PC-9 (cell line): ENCODE data around the gene TMEM163. TPM values are rescaled to one million over a fixed set of nuclear protein-coding genes. Genes with fewer than 3 reads are reported as not detected.
"Not testable (repeated sequence)": the region's sequence is repeated elsewhere in the genome, so short reads cannot be mapped to it uniquely, and the experiment has no call there.

ENCODE experiments used
- BruUV-seq: library from RNA; stranded (reverse); fragments of 400-500 nt; replicated peaks from 2 replicates; lab custom pipeline; 2021; lab: Mats Ljungman, UMichigan
- CTCF ChIA-PET: fragments of 300-600 bp; sonication (Branson Sonifier 250); formaldehyde crosslinking; loops from one replicate; lab custom pipeline; 2022; ENCODE audit warnings: antibody characterized with exemption; lab: Charles Lee
- POLR2A ChIA-PET: fragments of 300-600 bp; sonication (Branson Sonifier 250); formaldehyde crosslinking; loops from one replicate; lab custom pipeline; 2022; ENCODE audit warnings: antibody characterized with exemption; ENCODE audit not compliant: unreplicated experiment; lab: Charles Lee
- DNase-seq, 2 experiments: peaks; one replicate each; pipeline versions ENCODE4 v3.0.0 to v3.0.0-alpha.2; 2015 to 2022; ENCODE audit warnings: mixed read lengths in 1 of 2
- H2AFZ ChIP-seq: fragments of 200-600 bp; sonication (generic); 2 replicates; pipeline ENCODE4 v1.8.1; 2017; ENCODE audit warnings: antibody characterized with exemption
- H3F3A ChIP-seq: fragments of 200-600 bp; sonication (generic); 2 replicates; pipeline ENCODE4 v1.8.1; 2017; ENCODE audit warnings: antibody characterized with exemption, mild to moderate bottlenecking, low read depth; ENCODE audit not compliant: insufficient read depth
- H3K27ac ChIP-seq: fragments of 200-600 bp; sonication (generic); 2 replicates; pipeline ENCODE4 v1.6.1; 2016; ENCODE audit warnings: mixed run types
- H3K27me3 ChIP-seq: fragments of 200-600 bp; sonication (generic); 2 replicates; pipeline ENCODE4 v1.6.1; 2016; ENCODE audit warnings: low read depth, mixed run types; ENCODE audit not compliant: insufficient read depth
- H3K36me3 ChIP-seq: fragments of 200-600 bp; sonication (generic); 2 replicates; pipeline ENCODE4 v1.6.1; 2016; ENCODE audit warnings: low read depth, mixed run types
- H3K4me1 ChIP-seq: fragments of 200-600 bp; sonication (generic); replicated peaks from 2 replicates; pipeline ENCODE4 v1.6.1; 2016; ENCODE audit warnings: mixed run types; ENCODE audit not compliant: insufficient read depth
- H3K4me2 ChIP-seq: fragments of 200-600 bp; sonication (generic); 2 replicates; pipeline ENCODE4 v1.6.1; 2017; ENCODE audit warnings: mixed run types
- H3K4me3 ChIP-seq: fragments of 200-600 bp; sonication (generic); 2 replicates; pipeline ENCODE4 v1.6.1; 2016; ENCODE audit warnings: mixed run types
- H3K79me2 ChIP-seq: fragments of 200-600 bp; sonication (generic); 2 replicates; pipeline ENCODE4 v1.6.1; 2017; ENCODE audit warnings: low read depth, mixed run types
- H3K9me2 ChIP-seq: fragments of 200-600 bp; sonication (generic); 2 replicates; pipeline ENCODE4 v1.8.1; 2017; ENCODE audit warnings: mild to moderate bottlenecking; ENCODE audit not compliant: insufficient read depth
- H3K9me3 ChIP-seq: fragments of 200-600 bp; sonication (generic); 2 replicates; pipeline ENCODE4 v1.8.1; 2016; ENCODE audit warnings: low read depth; ENCODE audit not compliant: insufficient read depth
- H4K20me1 ChIP-seq: fragments of 200-600 bp; sonication (generic); 2 replicates; pipeline ENCODE4 v1.8.1; 2017; ENCODE audit not compliant: insufficient read depth
- CTCF ChIP-seq: fragments of 200-600 bp; sonication (generic); conservative IDR thresholded peaks from 2 replicates; pipeline ENCODE4 v1.6.1; 2017; ENCODE audit warnings: mixed run types, antibody characterized with exemption, mild to moderate bottlenecking, moderate library complexity
- EZH2 ChIP-seq: fragments of 200-600 bp; sonication (generic); IDR thresholded peaks from 2 replicates; pipeline ENCODE4 v1.8.0; 2017; ENCODE audit warnings: antibody characterized with exemption, low read depth
- intact Hi-C: fragments of 100-400 bp; cut with micrococcal nuclease; formaldehyde crosslinking; loops from one replicate; pipeline ENCODE4 v1.10.0; 2022; ENCODE audit not compliant: unreplicated experiment
- total RNA-seq: library from RNA; stranded (reverse); gene quantifications from 2 replicates; pipeline ENCODE4 v1.2.3, GENCODE V29; 2021

The TMEM163 gene
- total RNA-seq, 1 experiment from 2014 or later = 1.4 TPM

- H3K9me3 ChIP-seq = no peaks in the 10 kb centered on the region
- no peak overlapping the region for H3K4me3 ChIP-seq
- TF ChIP-seq CTCF = no peak
- TF ChIP-seq EZH2 = no peak
- no peak overlapping the region for H3K27ac ChIP-seq
- no peaks in the 10 kb centered on the region for H3K79me2 ChIP-seq
- H3F3A ChIP-seq = no peaks in the 10 kb centered on the region
- intact Hi-C loops = no loop called here
- H3K4me2 ChIP-seq = no peak overlapping the region
- H3K4me1 ChIP-seq = peaks cover 9% of the 10 kb centered on the region
- H3K9me2 ChIP-seq = no peaks in the 10 kb centered on the region
- no peak for DNase-seq
- H2AFZ ChIP-seq = no peak overlapping the region
- no peaks in the 10 kb centered on the region for H4K20me1 ChIP-seq
- no peaks in the 10 kb centered on the region for H3K27me3 ChIP-seq
- CTCF ChIA-PET = no interaction called here
- no peaks in the 10 kb centered on the region for H3K36me3 ChIP-seq
- no TSS peak for BruUV-seq
- POLR2A ChIA-PET = no interaction called here
Observed at GRCh38 chr2:134512734-134513464, 205.9 kb downstream of the TMEM163 start.

GRCh38 chr2:134508391-134508790 lies 210.4 kb downstream of the TMEM163 start:
- Histone ChIP-seq H3K4me2 (no peak overlapping the region), H4K20me1 (no peaks in the 10 kb centered on the region), H3K27ac (no peak overlapping the region), H3F3A (no peaks in the 10 kb centered on the region), H3K36me3 (no peaks in the 10 kb centered on the region), H3K9me2 (no peaks in the 10 kb centered on the region), H2AFZ (no peak overlapping the region), H3K4me3 (no peak overlapping the region), H3K27me3 (no peaks in the 10 kb centered on the region), H3K9me3 (no peaks in the 10 kb centered on the region), H3K79me2 (no peaks in the 10 kb centered on the region), H3K4me1 (no peaks in the 10 kb centered on the region)
- CTCF ChIA-PET = no interaction called here
- TF ChIP-seq EZH2 (no peak), CTCF (no peak)
- POLR2A ChIA-PET = no interaction called here
- no TSS peak for BruUV-seq
- no peak for DNase-seq
- intact Hi-C loops = no loop called here

GRCh38 chr2:134507697-134508096 lies 211.1 kb downstream of the TMEM163 start:
- Histone ChIP-seq H4K20me1 (no peaks in the 10 kb centered on the region), H3K9me2 (no peaks in the 10 kb centered on the region), H3K4me3 (no peak overlapping the region), H3K9me3 (no peaks in the 10 kb centered on the region), H3K27me3 (no peaks in the 10 kb centered on the region), H3K27ac (no peak overlapping the region), H3K4me1 (no peaks in the 10 kb centered on the region), H3K36me3 (no peaks in the 10 kb centered on the region), H3K79me2 (no peaks in the 10 kb centered on the region), H3K4me2 (no peak overlapping the region), H3F3A (no peaks in the 10 kb centered on the region), H2AFZ (no peak overlapping the region)
- DNase-seq = no peak
- TF ChIP-seq CTCF (no peak), EZH2 (no peak)
- ChIA-PET POLR2A (no interaction called here), CTCF (no interaction called here)
- no TSS peak for BruUV-seq
- intact Hi-C loops = no loop called here

- intact Hi-C loops, H3K36me3 ChIP-seq, H3K9me3 ChIP-seq, H3F3A ChIP-seq, H3K4me3 ChIP-seq, DNase-seq, POLR2A ChIA-PET, H2AFZ ChIP-seq, H3K27ac ChIP-seq, H3K9me2 ChIP-seq, H3K4me2 ChIP-seq, H3K27me3 ChIP-seq, H4K20me1 ChIP-seq, BruUV-seq, H3K4me1 ChIP-seq, CTCF ChIA-PET, H3K79me2 ChIP-seq: not testable (repeated sequence)
Observed at GRCh38 chr2:134507159-134507558, 211.6 kb downstream of the TMEM163 start.
